Stromal cell of bone marrow (primary cell): ENCODE measurements around the gene WDR13.
"Not testable (repeated sequence)": the region's sequence is repeated elsewhere in the genome, so short reads cannot be mapped to it uniquely, and the experiment has no call there.

ENCODE experiments used
- DNase-seq: peaks from one replicate; pipeline ENCODE4 v3.0.0-alpha.2; 2012; ENCODE audit warnings: low read depth

WDR13 gene

DNA sequence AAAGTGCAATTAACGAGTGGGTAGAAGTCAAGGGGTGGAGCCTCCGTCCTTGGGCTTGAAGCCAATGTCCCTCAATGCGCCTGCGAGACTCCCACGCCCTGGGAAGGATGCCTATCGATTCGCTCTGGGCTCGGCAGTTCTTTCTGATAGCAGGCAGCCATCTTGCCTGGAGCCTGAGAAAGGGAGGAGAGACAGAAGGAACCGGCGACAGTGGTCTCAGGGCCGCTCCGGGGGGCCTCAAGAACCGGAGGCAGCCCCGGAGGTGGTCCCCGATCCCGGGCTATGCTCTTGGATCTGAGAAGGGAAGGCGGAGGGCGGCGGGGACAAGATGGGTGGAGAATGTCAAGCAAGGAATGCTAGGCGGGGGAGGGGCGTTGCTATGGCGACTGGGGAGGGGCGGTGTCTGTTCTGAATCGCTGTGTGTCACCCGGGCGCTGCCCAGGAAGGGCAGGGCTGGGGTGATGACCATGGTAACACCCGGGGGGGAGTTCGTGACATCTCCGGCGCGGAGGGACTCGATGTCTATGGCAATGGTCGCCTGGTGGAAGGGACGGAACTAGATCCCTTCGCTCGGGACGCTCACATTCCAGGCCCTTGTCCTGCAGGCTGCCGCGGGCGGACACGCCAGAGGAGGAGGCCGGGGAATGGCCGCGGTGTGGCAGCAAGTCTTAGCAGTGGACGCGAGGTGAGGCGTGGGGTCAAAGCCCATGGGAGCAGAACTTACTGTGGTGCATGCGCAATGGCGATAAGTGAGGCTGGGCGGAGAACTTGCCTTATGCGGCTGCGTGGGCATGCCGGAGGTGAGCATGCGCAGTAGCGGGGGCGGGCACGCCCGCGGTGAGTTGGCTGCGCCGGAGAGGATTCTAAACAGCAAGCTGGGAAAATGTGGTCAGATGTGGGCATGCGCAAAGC is at the start of gene WDR13:
WDR13 (plus strand) TSS at position 140 of the 912 bp plus-strand sequence; CDS start at position 645, 505 bp downstream.
- peak; percentile 85 for DNase-seq

- DNase-seq = no peak
These were observed 48.4 kb upstream of the WDR13 start for GRCh38 chrX:48548871-48549270.

DNA sequence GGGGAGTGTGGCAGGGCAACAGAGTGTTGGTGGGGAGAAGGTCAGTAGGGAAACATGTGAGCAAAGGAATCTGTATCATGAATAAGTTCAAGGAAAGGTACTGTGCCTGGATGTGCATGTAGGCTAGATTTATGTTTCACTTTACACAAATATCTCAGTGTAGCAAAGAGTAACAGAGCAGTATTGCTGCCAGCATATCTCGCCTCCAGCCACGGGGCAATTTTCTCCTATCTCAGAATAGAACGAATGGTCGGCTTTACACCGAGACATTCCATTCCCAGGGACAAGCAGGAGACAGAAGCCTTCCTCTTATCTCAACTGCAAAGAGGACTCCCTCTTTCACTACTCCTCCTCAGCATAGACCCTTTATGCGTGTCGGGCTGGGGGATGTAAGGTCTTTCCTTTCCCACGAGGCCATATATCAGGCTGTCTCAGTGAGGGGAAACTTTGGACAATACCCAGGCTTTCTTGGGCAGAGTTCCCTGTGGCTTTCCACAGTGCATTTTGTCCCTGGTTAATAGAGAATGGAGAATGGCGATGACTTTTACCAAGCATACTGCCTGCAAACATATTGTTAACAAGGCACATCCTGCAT is 41.5 kb upstream of the WDR13 start:
- not testable (repeated sequence) for DNase-seq

- peak; percentile 69 for DNase-seq
These were observed 39.0 kb upstream of the WDR13 start for GRCh38 chrX:48558271-48558670.

GRCh38 chrX:48559636-48560035 is 37.7 kb upstream of the WDR13 start:
- no peak for DNase-seq

DNA sequence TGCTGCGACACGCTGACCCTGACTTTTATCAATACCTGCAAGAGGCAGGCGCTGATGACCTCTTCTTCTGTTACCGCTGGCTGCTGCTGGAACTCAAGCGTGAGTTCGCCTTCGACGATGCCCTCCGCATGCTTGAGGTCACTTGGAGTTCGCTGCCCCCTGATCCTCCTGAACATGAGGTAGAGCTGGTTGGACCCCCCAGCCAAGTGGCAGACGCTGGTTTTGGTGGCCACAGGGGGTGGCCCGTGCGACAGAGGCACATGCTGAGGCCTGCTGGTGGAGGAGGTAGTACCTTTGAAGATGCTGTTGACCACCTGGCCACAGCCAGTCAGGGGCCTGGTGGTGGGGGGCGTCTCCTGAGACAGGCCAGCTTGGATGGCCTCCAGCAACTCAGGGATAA is 37.2 kb upstream of the WDR13 start:
- DNase-seq = no peak

DNA sequence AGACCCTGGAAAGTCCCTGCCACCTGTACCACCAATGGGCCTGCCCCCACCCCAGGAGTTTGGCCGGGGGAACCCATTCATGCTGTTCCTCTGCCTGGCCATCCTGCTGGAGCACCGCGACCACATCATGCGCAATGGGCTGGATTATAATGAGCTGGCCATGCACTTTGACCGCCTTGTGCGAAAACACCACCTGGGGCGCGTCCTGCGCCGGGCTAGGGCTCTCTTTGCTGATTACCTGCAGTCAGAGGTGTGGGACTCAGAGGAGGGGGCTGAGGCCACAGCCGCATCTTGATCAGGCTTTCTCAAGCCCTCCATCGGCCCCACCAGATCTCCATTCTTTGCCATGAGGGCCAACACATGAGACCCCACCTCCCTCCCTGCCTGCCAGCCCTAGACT is 36.6 kb upstream of the WDR13 start:
- no peak for DNase-seq

DNA sequence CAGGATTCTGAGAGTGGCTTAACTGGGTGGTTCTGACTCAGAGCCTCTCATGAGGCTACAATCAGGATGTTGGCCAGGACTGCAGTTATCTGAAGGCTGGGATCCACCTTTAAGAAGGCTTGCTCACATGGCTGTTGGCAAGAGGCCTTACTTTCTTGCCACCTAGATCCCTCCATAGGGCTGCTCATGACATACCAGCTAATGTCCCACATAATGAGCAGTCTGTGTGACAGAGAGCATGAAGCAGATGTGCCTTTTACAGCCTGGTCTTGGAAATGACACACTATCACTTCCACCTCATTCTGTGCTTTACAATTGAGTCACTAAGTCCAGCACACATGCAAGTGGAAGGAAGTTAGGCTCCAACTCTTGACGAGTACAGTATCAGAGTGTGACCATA is 27.3 kb upstream of the WDR13 start:
- DNase-seq = peak; percentile 26

GRCh38 chrX:48573690-48574269 is 23.5 kb upstream of the WDR13 start:
- DNase-seq = no peak

GRCh38 chrX:48574270-48575266 is 22.7 kb upstream of the WDR13 start, which contains the start of gene RBM3:
Gene RBM3 (plus strand): TSS chrX:48574484. CDS start chrX:48575181, 697 bp downstream.
- DNase-seq = peak; percentile 84

- DNase-seq = no peak
These were observed 21.6 kb upstream of the WDR13 start for GRCh38 chrX:48575642-48576041.

- DNase-seq = no peak
These were observed 21.2 kb upstream of the WDR13 start for GRCh38 chrX:48576108-48576507.

DNA sequence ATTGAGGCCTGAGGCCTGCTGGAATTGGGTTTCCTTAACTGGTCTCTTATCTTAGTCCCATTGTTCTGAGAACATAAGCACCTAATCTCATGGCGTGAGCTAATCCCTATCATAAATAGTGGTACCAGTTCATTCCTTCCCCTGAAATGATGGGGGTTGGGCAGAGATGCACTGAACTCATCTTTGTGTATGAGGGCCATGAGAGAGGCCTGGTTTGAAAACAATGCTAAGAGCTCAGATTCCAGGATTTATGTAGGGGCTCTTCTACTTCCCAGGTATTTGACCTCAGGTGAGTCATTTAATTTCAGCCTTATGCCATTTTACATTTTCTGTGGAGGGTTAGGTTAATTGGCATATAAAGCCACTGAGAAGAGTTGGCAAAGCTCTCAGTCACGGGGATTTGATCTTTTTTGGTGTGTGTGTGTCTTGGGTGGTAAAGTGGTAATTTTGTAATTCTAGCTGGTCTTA is 18.6 kb upstream of the WDR13 start:
- DNase-seq = no peak

- no peak for DNase-seq
These were observed 18.0 kb upstream of the WDR13 start for GRCh38 chrX:48579259-48579658.

DNA sequence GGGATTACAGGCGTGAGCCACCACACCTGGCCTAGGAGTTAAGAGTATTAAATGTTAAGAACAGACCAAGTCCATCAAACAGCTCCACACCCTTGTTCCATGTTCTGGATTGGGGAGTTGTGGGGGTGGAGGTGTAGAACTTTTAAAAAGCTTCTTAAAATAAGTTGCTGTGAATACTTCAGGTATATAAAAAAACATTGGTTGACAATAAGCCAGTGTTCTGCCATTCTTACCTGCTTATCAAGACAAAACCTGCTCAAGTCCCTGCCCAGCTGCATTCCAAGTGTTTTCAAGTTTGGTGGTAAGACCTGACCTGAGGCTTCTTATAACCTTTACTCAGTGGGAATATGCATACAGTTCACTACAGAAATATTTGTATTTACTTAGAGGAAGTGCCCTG is 16.6 kb upstream of the WDR13 start:
- no peak for DNase-seq

- no peak for DNase-seq
These were observed 12.6 kb upstream of the WDR13 start for GRCh38 chrX:48584698-48585097.

- no peak for DNase-seq
These were observed 7.7 kb upstream of the WDR13 start for GRCh38 chrX:48589482-48590162.

DNA sequence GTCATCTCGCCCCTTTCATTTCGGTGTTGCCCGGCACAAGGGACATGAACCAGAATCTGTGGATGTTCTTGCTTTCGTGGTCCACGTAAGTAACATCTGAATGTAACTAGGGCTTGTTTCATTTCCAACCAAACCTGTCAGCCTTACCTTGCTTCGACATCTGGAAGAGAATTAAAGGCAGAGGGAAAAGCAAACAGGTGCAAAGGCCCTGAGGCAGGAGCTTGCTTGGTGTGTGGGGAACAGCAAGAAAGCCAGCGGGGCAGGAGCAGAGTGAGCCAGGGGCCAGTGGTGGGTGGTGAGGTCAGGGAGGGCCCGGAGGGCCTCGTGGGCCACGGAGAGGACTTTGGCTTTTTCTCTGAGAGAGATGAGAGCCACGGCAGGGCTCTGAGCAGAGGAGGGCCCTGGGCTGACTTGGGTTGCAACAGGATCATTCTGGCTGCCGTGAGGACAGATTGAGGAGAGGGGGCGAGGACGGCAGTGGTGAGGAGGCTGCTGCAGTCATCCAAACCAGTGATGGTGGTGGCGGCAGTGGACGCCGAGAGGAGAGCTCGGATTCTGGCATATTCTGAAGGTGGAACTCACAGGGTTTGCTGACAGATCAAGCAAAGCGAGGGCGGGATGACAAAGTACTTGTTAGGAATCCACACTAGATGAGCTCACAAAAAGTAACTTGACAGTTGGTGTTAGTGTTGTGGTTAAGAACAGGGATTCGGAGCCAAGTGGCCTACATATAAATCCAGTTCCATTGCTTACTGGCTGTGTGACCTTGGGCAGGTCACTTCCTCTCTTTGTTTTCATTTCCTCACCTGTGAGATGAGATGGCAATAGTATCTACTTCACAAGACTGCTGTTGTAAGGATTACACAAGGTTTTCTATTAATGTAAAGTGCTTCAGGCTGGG is 6.8 kb upstream of the WDR13 start:
- no peak for DNase-seq

DNA sequence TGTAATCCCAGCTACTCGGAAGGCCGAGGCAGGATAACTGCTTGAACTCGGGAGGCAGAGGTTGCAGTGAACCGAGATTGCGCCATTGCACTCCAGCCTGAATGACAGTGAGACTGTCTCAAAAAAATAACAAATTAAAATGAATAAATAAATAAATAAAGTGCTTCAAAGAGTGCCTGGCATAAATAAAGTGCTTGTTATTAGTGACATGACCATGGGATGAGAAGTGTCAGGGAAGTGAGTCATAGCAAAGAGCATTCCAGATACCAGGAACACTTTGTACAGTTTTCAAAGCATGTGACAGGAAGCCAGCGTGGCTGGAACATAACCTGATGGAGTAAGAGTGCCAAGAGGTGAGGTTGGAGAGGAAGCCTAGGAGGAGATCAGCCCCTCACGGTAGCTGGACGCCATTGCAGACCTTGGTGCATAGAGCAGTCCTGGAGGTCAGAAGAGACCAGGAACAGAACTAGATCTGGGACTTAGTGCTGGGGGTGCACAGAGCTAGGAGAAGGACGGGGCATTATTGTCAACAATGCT is 6.0 kb upstream of the WDR13 start:
- no peak for DNase-seq

- no peak for DNase-seq
These were observed 4.3 kb upstream of the WDR13 start for GRCh38 chrX:48592971-48593370.
